SKM-1 (cell line): ENCODE measurements around the gene CBX6.

ENCODE experiments used
- DNase-seq: peaks from one replicate; lab custom pipeline; 2025; ENCODE audit not compliant: unreplicated experiment; lab: John Stamatoyannopoulos, UW

CBX6 gene

DNA sequence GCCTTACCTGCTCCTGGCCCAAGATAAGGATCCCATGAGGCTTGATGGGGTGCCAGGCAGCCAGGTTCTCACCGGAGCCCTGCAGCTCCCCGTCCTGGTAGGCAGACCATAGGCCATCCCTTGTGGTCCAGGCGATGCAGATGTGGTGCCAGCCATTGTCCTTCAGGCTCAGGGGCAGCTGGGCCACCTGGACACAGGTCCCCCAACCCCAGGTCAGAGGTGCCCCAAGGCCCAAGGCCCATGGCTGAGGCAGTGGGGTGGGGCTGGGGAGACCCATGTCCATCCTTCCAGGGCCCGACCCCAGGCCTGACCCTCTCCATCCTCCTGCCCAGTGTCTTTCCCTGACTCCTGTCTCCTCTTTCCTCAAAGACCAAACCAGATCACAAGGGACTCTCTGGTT, 48.9 kb downstream of the CBX6 start:
- DNase-seq = no peak

- DNase-seq = no peak
These were observed 52.0 kb downstream of the CBX6 start for GRCh38 chr22:38820020-38820419.

DNA sequence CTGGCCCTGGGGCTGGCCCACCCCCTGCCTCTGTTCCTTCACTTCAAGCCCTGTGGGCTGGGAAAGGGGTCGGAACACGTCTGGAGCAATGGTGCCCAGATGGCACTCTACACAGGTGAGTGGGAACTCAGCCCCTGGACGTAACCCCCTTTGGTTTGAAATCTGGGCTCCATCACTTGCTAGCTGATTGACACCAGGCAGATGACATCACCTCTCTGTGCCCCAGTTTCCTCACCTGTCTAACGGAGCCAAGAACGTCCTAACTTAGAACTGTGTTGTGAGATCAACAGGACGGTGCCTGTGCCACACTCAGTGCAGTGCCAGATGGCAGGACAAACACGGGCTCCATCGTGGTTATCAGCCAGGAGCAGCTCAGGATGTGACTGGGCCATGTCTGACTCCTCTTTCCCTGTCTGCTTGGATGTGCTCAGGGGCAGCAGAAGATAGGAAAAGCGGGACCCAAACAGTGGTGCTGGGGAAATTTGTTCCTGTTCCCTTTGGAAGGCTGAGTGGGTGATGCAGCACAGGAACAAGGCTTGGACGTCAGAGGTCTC, 52.6 kb downstream of the CBX6 start:
- no peak for DNase-seq

- DNase-seq = no peak
These were observed 54.8 kb downstream of the CBX6 start for GRCh38 chr22:38817196-38817595.

DNA sequence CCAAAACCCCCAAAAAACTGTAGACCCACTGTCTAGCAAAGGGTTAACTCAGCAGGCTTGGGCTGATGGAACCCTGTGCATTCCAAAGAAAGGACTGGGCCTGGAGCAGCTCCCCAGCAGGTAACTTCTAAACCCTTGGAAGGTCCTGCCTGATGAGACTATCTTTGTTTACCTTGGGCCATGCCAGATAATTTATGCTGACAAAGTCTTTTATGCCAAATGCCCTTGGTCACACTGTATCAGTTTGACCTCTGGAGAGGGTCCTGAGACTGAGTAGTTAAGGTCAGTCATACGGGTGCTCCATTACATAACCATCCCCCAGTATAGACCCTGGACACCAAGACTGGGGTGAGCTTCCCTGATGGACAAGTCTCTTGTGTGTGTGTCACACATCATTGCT, 56.2 kb downstream of the CBX6 start:
- no peak for DNase-seq
